DMS 273 (cell line): ENCODE measurements around the gene SMYD3.
A peak's percentile ranks its signal among the peaks of the same experiment; 100 is the strongest.

Source experiments
- DNase-seq: peaks from one replicate; lab custom pipeline; 2025; ENCODE audit not compliant: unreplicated experiment; lab: John Stamatoyannopoulos, UW

Gene SMYD3

GRCh38 chr1:246506674-246507481 lies at the start of gene SMYD3:
SMYD3 (minus strand) TSS chr1:246507279.
- DNase-seq: peak; percentile 96

GRCh38 chr1:246554201-246554600 lies 47.1 kb upstream of the SMYD3 start:
- DNase-seq: no peak

GRCh38 chr1:246552110-246552509 lies 45.0 kb upstream of the SMYD3 start:
- no peak for DNase-seq

- DNase-seq: no peak
These were observed 43.3 kb upstream of the SMYD3 start for GRCh38 chr1:246550402-246550801.

GRCh38 chr1:246549665-246550064 lies 42.6 kb upstream of the SMYD3 start:
- no peak for DNase-seq

- no peak for DNase-seq
These were observed 36.9 kb upstream of the SMYD3 start for GRCh38 chr1:246544001-246544400.

- DNase-seq: no peak
These were observed 33.8 kb upstream of the SMYD3 start for GRCh38 chr1:246540738-246541491.

GRCh38 chr1:246537887-246538286 lies 30.8 kb upstream of the SMYD3 start:
- DNase-seq: no peak

GRCh38 chr1:246537441-246537840 lies 30.4 kb upstream of the SMYD3 start:
- no peak for DNase-seq

- no peak for DNase-seq
These were observed 27.0 kb upstream of the SMYD3 start for GRCh38 chr1:246534114-246534513.

- DNase-seq: no peak
These were observed 26.4 kb upstream of the SMYD3 start for GRCh38 chr1:246533371-246533905.

- DNase-seq: no peak
These were observed 25.4 kb upstream of the SMYD3 start for GRCh38 chr1:246532519-246532918.

GRCh38 chr1:246530482-246530881 lies 23.4 kb upstream of the SMYD3 start:
- DNase-seq: no peak

- no peak for DNase-seq
These were observed 22.1 kb upstream of the SMYD3 start for GRCh38 chr1:246528933-246529731.

- DNase-seq: no peak
These were observed 20.5 kb upstream of the SMYD3 start for GRCh38 chr1:246527402-246528088.

- DNase-seq: no peak
These were observed 19.8 kb upstream of the SMYD3 start for GRCh38 chr1:246526915-246527314.

GRCh38 chr1:246526380-246526779 lies 19.3 kb upstream of the SMYD3 start:
- DNase-seq: no peak

GRCh38 chr1:246519514-246519913 lies 12.4 kb upstream of the SMYD3 start:
- no peak for DNase-seq

GRCh38 chr1:246518456-246519205 lies 11.6 kb upstream of the SMYD3 start:
- no peak for DNase-seq

- no peak for DNase-seq
These were observed 10.3 kb upstream of the SMYD3 start for GRCh38 chr1:246517391-246517790.
